WTC11 (cell line): Measurements from ENCODE around the gene CSE1L. TPM values are rescaled to one million over a fixed set of nuclear protein-coding genes. Genes with fewer than 3 reads are reported as not detected.

Experiments used
- ATAC-seq: fragments of 200-7000 bp; cut with Tn5 transposase; 2 replicates; pipeline ENCODE4 v1.10.0; 2021; ENCODE audit warnings: mild to moderate bottlenecking, moderate library complexity
- CTCF ChIA-PET: fragments of 300-600 bp; sonication (Branson Sonifier 250); formaldehyde crosslinking; loops from one replicate; lab custom pipeline; 2021; ENCODE audit warnings: antibody characterized with exemption; lab: Charles Lee
- POLR2A ChIA-PET: fragments of 350-600 bp; sonication (Branson Sonifier 250); formaldehyde crosslinking; loops from one replicate; lab custom pipeline; 2021; ENCODE audit warnings: antibody characterized with exemption; lab: Charles Lee
- DNase-seq: peaks from one replicate; pipeline ENCODE4 v3.0.0; 2021; ENCODE audit warnings: low spot score
- H3K27ac Mint-ChIP-seq: 2 replicates; pipeline ENCODE4 v1.8.0; 2021; ENCODE audit warnings: mixed read lengths
- H3K27me3 Mint-ChIP-seq: 2 replicates; pipeline ENCODE4 v1.8.0; 2021; ENCODE audit warnings: low read depth, mild to moderate bottlenecking, moderate library complexity, mixed read lengths
- H3K36me3 Mint-ChIP-seq: 2 replicates; pipeline ENCODE4 v1.8.0; 2021; ENCODE audit warnings: mixed read lengths
- H3K4me1 Mint-ChIP-seq: 2 replicates; pipeline ENCODE4 v1.8.0; 2022; ENCODE audit warnings: mixed read lengths
- H3K4me3 Mint-ChIP-seq: 2 replicates; pipeline ENCODE4 v1.8.0; 2021; ENCODE audit warnings: mild to moderate bottlenecking, moderate library complexity, mixed read lengths
- H3K9me3 Mint-ChIP-seq: 2 replicates; pipeline ENCODE4 v1.8.0; 2021; ENCODE audit warnings: mixed read lengths
- CBFB ChIP-seq: sonication (generic); formaldehyde crosslinking; IDR thresholded peaks from 2 replicates; pipeline ENCODE4 v1.8.1; 2022; ENCODE audit warnings: mild to moderate bottlenecking, low read depth, missing genetic modification reagents
- ETV6 ChIP-seq: sonication (generic); formaldehyde crosslinking; IDR thresholded peaks from 2 replicates; pipeline ENCODE4 v1.8.1; 2022; ENCODE audit warnings: mild to moderate bottlenecking, missing genetic modification reagents
- GRHL2 ChIP-seq: fragments of 250-450 bp; sonication (Bioruptor Pico); IDR thresholded peaks from 2 replicates; pipeline ENCODE4 v1.8.0; 2022; ENCODE audit warnings: mild to moderate bottlenecking, moderate library complexity; ENCODE audit not compliant: insufficient replicate concordance, severe bottlenecking
- HMGA2 ChIP-seq: fragments of 250-450 bp; sonication (Bioruptor Pico); IDR thresholded peaks from 2 replicates; pipeline ENCODE4 v1.4.0; 2021; ENCODE audit warnings: mild to moderate bottlenecking, moderate library complexity
- MXD4 ChIP-seq: fragments of 250-450 bp; sonication (Bioruptor Pico); IDR thresholded peaks from 2 replicates; pipeline ENCODE4 v1.8.0; 2021; ENCODE audit warnings: mild to moderate bottlenecking, moderate library complexity, borderline replicate concordance
- NR2C2 ChIP-seq: sonication (generic); formaldehyde crosslinking; IDR thresholded peaks from 2 replicates; pipeline ENCODE4 v1.8.0; 2022; ENCODE audit warnings: mild to moderate bottlenecking, missing genetic modification reagents
- NR3C1 ChIP-seq: sonication (generic); formaldehyde crosslinking; conservative IDR thresholded peaks from 2 replicates; pipeline ENCODE4 v1.8.1; 2023; ENCODE audit warnings: low read depth, mild to moderate bottlenecking, missing genetic modification reagents
- RELA ChIP-seq: sonication (generic); formaldehyde crosslinking; IDR thresholded peaks from 2 replicates; pipeline ENCODE4 v1.8.1; 2022; ENCODE audit warnings: missing genetic modification reagents, mild to moderate bottlenecking, borderline replicate concordance
- SMAD3 ChIP-seq: sonication (generic); formaldehyde crosslinking; IDR thresholded peaks from 2 replicates; pipeline ENCODE4 v1.8.0; 2022; ENCODE audit warnings: missing genetic modification reagents, mild to moderate bottlenecking, borderline replicate concordance
- SMAD4 ChIP-seq: sonication (generic); formaldehyde crosslinking; IDR thresholded peaks from 2 replicates; pipeline ENCODE4 v1.8.0; 2022; ENCODE audit warnings: mild to moderate bottlenecking, missing genetic modification reagents
- SOX15 ChIP-seq: fragments of 250-450 bp; sonication (Bioruptor Pico); IDR thresholded peaks from 2 replicates; pipeline ENCODE4 v1.9.0; 2021; ENCODE audit warnings: mild to moderate bottlenecking
- ZNF396 ChIP-seq: fragments of 250-450 bp; sonication (Bioruptor Pico); IDR thresholded peaks from 2 replicates; pipeline ENCODE4 v1.8.0; 2021; ENCODE audit warnings: mild to moderate bottlenecking, moderate library complexity, borderline replicate concordance
- ZNF416 ChIP-seq: fragments of 250-450 bp; sonication (Bioruptor Pico); IDR thresholded peaks from 2 replicates; pipeline ENCODE4 v1.9.0; 2021; ENCODE audit warnings: mild to moderate bottlenecking, inconsistent platforms
- total RNA-seq: library from RNA; stranded (reverse); gene quantifications from 3 replicates; pipeline ENCODE4 v1.2.3, GENCODE V29; 2021
- TF ChIP-seq, protein P1 (sequence below): sonication (generic); formaldehyde crosslinking; IDR thresholded peaks from 2 replicates; pipeline ENCODE4 v1.8.0; 2023; ENCODE audit warnings: mild to moderate bottlenecking, missing genetic modification reagents
- TF ChIP-seq, protein P2 (sequence below): sonication (generic); formaldehyde crosslinking; IDR thresholded peaks from 2 replicates; pipeline ENCODE4 v1.8.0; 2022; ENCODE audit warnings: mild to moderate bottlenecking, missing genetic modification reagents
- TF ChIP-seq, protein P3 (sequence below): sonication (generic); formaldehyde crosslinking; IDR thresholded peaks from 2 replicates; pipeline ENCODE4 v1.8.1; 2022; ENCODE audit warnings: mild to moderate bottlenecking, moderate library complexity, missing genetic modification reagents
- TF ChIP-seq, protein P4 (sequence below): sonication (generic); formaldehyde crosslinking; conservative IDR thresholded peaks from 2 replicates; pipeline ENCODE4 v1.8.1; 2023; ENCODE audit warnings: mild to moderate bottlenecking, low read depth, missing genetic modification reagents, moderate library complexity
- TF ChIP-seq, protein P5 (sequence below): sonication (generic); formaldehyde crosslinking; IDR thresholded peaks from 2 replicates; pipeline ENCODE4 v1.8.1; 2023; ENCODE audit warnings: mild to moderate bottlenecking, missing genetic modification reagents, moderate library complexity
- TF ChIP-seq, protein P6 (sequence below): sonication (generic); formaldehyde crosslinking; IDR thresholded peaks from 2 replicates; pipeline ENCODE4 v1.8.1; 2022; ENCODE audit warnings: missing genetic modification reagents, borderline replicate concordance
- TF ChIP-seq, protein P7 (sequence below): sonication (generic); formaldehyde crosslinking; IDR thresholded peaks from 2 replicates; pipeline ENCODE4 v1.8.1; 2023; ENCODE audit warnings: mild to moderate bottlenecking, missing genetic modification reagents, moderate library complexity
- TF ChIP-seq, protein P8 (sequence below): fragments of 250-450 bp; sonication (Bioruptor Pico); conservative IDR thresholded peaks from 2 replicates; pipeline ENCODE4 v1.9.0; 2021; ENCODE audit warnings: mild to moderate bottlenecking

Gene CSE1L
- total RNA-seq, 1 experiment from 2014 or later = 192 TPM

DNA sequence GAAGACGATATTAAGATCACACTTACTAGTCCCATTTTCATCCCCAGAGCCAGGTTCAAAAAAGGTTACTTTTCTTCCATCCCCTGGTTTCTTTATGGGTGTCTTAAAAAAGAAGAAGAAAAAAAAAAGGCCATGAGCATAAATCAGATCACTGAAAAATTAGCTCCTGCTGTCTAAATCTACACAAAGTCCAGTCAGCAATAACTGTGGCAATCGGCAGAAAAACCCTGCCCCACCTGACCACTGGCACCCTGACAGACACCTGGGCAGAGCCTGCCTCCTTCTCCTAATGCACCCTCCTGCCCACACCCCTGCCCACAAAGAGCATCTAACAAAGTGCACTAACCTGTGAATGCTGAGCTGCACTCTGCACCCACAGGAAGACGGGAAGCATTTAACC, 72.2 kb downstream of the CSE1L start:
- H3K4me3 Mint-ChIP-seq = no peak overlapping the region
- ChIA-PET CTCF (interaction anchor here (1.0 to 1.5 kb wide), 3 partner anchors 14 to 128 kb away, joined by 3 to 4 read pairs (median 3); no protein-coding TSS in a partner anchor), POLR2A (interaction anchor here (0.5 to 0.6 kb wide), 2 partner anchors 83 to 268 kb away, joined by 3 read pairs; no protein-coding TSS in a partner anchor)
- H3K4me1 Mint-ChIP-seq = no peaks in the 10 kb centered on the region
- DNase-seq = no peak
- no peak for ATAC-seq
- H3K27ac Mint-ChIP-seq = no peak overlapping the region
- no peaks in the 10 kb centered on the region for H3K9me3 Mint-ChIP-seq
- H3K36me3 Mint-ChIP-seq = peaks cover 80% of the 10 kb centered on the region
- no peaks in the 10 kb centered on the region for H3K27me3 Mint-ChIP-seq
- no peak for TF ChIP-seq NR3C1 (CRISPR knock-in tag)
- TF ChIP-seq, protein P1, sequence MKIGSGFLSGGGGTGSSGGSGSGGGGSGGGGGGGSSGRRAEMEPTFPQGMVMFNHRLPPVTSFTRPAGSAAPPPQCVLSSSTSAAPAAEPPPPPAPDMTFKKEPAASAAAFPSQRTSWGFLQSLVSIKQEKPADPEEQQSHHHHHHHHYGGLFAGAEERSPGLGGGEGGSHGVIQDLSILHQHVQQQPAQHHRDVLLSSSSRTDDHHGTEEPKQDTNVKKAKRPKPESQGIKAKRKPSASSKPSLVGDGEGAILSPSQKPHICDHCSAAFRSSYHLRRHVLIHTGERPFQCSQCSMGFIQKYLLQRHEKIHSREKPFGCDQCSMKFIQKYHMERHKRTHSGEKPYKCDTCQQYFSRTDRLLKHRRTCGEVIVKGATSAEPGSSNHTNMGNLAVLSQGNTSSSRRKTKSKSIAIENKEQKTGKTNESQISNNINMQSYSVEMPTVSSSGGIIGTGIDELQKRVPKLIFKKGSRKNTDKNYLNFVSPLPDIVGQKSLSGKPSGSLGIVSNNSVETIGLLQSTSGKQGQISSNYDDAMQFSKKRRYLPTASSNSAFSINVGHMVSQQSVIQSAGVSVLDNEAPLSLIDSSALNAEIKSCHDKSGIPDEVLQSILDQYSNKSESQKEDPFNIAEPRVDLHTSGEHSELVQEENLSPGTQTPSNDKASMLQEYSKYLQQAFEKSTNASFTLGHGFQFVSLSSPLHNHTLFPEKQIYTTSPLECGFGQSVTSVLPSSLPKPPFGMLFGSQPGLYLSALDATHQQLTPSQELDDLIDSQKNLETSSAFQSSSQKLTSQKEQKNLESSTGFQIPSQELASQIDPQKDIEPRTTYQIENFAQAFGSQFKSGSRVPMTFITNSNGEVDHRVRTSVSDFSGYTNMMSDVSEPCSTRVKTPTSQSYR = no peak
- no peak for TF ChIP-seq NR2C2 (CRISPR knock-in tag)
- TF ChIP-seq, protein P2, sequence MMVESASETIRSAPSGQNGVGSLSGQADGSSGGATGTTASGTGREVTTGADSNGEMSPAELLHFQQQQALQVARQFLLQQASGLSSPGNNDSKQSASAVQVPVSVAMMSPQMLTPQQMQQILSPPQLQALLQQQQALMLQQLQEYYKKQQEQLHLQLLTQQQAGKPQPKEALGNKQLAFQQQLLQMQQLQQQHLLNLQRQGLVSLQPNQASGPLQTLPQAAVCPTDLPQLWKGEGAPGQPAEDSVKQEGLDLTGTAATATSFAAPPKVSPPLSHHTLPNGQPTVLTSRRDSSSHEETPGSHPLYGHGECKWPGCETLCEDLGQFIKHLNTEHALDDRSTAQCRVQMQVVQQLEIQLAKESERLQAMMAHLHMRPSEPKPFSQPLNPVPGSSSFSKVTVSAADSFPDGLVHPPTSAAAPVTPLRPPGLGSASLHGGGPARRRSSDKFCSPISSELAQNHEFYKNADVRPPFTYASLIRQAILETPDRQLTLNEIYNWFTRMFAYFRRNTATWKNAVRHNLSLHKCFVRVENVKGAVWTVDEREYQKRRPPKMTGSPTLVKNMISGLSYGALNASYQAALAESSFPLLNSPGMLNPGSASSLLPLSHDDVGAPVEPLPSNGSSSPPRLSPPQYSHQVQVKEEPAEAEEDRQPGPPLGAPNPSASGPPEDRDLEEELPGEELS (CRISPR knock-in tag) = no peak
- TF ChIP-seq HMGA2 (CRISPR knock-in tag) = no peak
- no peak for TF ChIP-seq CBFB (CRISPR knock-in tag)
- TF ChIP-seq, protein P3, sequence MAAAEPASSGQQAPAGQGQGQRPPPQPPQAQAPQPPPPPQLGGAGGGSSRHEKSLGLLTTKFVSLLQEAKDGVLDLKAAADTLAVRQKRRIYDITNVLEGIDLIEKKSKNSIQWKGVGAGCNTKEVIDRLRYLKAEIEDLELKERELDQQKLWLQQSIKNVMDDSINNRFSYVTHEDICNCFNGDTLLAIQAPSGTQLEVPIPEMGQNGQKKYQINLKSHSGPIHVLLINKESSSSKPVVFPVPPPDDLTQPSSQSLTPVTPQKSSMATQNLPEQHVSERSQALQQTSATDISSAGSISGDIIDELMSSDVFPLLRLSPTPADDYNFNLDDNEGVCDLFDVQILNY (CRISPR knock-in tag) = no peak
- TF ChIP-seq ZNF396 (CRISPR knock-in tag) = no peak
- TF ChIP-seq ETV6 = no peak
- TF ChIP-seq SMAD3 (CRISPR knock-in tag) = no peak
- TF ChIP-seq, all 79 proteins: peak for 0

DNA sequence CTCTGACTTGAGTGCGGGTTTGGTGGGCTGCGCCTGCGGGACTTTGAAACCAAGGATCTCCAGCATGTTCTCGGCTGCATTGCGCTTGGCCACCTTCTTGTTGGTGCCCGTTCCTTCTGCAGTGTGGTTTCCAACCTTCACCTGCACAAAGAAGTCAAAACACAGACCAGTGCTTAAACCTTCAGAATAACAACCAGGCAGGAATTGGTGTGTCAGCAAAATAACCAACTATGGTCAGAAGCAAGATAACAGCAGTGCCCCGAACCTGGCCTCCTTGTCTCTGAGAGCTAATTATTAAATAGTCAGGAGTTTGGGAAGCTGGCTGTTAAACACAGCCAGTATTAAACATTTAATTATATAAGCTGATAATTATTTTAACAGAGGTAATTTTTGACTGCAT, 73.9 kb downstream of the CSE1L start:
- ATAC-seq (no peak), DNase-seq (no peak)
- Mint-ChIP-seq H3K27me3 (no peaks in the 10 kb centered on the region), H3K9me3 (no peaks in the 10 kb centered on the region), H3K4me3 (no peak overlapping the region), H3K27ac (no peak overlapping the region), H3K4me1 (no peaks in the 10 kb centered on the region), H3K36me3 (peaks cover 81% of the 10 kb centered on the region)
- CTCF ChIA-PET = no interaction called here
- POLR2A ChIA-PET = no interaction called here
- TF ChIP-seq, protein P4, sequence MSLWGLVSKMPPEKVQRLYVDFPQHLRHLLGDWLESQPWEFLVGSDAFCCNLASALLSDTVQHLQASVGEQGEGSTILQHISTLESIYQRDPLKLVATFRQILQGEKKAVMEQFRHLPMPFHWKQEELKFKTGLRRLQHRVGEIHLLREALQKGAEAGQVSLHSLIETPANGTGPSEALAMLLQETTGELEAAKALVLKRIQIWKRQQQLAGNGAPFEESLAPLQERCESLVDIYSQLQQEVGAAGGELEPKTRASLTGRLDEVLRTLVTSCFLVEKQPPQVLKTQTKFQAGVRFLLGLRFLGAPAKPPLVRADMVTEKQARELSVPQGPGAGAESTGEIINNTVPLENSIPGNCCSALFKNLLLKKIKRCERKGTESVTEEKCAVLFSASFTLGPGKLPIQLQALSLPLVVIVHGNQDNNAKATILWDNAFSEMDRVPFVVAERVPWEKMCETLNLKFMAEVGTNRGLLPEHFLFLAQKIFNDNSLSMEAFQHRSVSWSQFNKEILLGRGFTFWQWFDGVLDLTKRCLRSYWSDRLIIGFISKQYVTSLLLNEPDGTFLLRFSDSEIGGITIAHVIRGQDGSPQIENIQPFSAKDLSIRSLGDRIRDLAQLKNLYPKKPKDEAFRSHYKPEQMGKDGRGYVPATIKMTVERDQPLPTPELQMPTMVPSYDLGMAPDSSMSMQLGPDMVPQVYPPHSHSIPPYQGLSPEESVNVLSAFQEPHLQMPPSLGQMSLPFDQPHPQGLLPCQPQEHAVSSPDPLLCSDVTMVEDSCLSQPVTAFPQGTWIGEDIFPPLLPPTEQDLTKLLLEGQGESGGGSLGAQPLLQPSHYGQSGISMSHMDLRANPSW = no peak
- TF ChIP-seq, protein P5, sequence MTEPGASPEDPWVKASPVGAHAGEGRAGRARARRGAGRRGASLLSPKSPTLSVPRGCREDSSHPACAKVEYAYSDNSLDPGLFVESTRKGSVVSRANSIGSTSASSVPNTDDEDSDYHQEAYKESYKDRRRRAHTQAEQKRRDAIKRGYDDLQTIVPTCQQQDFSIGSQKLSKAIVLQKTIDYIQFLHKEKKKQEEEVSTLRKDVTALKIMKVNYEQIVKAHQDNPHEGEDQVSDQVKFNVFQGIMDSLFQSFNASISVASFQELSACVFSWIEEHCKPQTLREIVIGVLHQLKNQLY (CRISPR knock-in tag) = no peak
- TF ChIP-seq MXD4 (CRISPR knock-in tag) (no peak), RELA (CRISPR knock-in tag) (no peak), SMAD3 (CRISPR knock-in tag) (no peak), SOX15 (no peak), GRHL2 (CRISPR knock-in tag) (no peak), ZNF396 (CRISPR knock-in tag) (no peak), SMAD4 (no peak), ZNF416 (CRISPR knock-in tag) (no peak), ETV6 (no peak)
- TF ChIP-seq, protein P6, sequence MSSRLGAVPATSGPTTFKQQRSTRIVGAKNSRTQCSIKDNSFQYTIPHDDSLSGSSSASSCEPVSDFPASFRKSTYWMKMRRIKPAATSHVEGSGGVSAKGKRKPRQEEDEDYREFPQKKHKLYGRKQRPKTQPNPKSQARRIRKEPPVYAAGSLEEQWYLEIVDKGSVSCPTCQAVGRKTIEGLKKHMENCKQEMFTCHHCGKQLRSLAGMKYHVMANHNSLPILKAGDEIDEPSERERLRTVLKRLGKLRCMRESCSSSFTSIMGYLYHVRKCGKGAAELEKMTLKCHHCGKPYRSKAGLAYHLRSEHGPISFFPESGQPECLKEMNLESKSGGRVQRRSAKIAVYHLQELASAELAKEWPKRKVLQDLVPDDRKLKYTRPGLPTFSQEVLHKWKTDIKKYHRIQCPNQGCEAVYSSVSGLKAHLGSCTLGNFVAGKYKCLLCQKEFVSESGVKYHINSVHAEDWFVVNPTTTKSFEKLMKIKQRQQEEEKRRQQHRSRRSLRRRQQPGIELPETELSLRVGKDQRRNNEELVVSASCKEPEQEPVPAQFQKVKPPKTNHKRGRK = no peak
- TF ChIP-seq, protein P7, sequence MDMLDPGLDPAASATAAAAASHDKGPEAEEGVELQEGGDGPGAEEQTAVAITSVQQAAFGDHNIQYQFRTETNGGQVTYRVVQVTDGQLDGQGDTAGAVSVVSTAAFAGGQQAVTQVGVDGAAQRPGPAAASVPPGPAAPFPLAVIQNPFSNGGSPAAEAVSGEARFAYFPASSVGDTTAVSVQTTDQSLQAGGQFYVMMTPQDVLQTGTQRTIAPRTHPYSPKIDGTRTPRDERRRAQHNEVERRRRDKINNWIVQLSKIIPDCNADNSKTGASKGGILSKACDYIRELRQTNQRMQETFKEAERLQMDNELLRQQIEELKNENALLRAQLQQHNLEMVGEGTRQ (CRISPR knock-in tag) = no peak
- TF ChIP-seq, protein P8, sequence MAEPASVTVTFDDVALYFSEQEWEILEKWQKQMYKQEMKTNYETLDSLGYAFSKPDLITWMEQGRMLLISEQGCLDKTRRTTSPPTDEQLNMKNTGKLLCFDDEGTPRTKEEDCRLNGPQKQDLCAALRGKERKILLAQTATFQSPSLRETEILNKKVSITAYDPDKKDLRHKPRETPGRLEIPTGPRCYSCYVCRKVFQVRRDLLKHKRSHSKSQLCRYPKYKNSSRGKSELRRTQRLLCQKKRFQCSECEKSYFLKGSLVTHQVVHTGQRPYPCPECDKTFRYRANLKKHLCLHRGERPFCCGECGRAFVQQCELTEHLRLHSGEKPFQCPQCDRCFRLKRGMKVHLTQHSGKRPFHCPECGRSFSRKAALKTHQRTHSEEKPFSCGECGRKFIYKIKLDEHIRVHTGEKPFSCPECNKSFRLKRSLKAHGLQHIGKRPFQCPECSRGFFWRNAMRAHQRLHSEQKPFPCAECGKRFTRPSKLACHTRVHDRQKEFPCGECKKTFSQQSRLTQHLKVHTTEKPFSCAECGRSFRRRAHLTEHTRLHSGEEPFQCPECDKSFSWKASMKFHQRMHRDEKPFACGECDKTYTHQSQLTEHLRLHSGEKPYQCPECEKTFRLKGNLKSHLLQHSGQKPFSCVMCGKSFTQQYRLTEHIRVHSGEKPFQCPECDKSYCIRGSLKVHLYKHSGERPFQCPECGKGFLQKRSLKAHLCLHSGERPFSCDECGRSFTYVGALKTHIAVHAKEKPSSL = no peak
